Caco-2 (cell line): ENCODE results near the gene TMPRSS3. TPM values are rescaled to one million over a fixed set of nuclear protein-coding genes. Genes with fewer than 3 reads are reported as not detected.

ENCODE experiments used
- BruUV-seq: library from RNA; stranded (reverse); fragments of 400-500 nt; replicated peaks from 2 replicates; lab custom pipeline; 2021; lab: Mats Ljungman, UMichigan
- CTCF ChIA-PET: fragments of 300-600 bp; sonication (Branson Sonifier 250); formaldehyde crosslinking; loops from one replicate; lab custom pipeline; 2022; ENCODE audit warnings: antibody characterized with exemption; lab: Charles Lee
- POLR2A ChIA-PET: fragments of 300-600 bp; sonication (Branson Sonifier 250); formaldehyde crosslinking; loops from one replicate; lab custom pipeline; 2022; ENCODE audit warnings: antibody characterized with exemption; lab: Charles Lee
- DNase-seq, 2 experiments: peaks; one replicate each; pipeline versions ENCODE4 v3.0.0 to v3.0.0-alpha.2; 2020 to 2022
- H3K27me3 ChIP-seq: replicated peaks from 2 replicates; pipeline ENCODE4 v1.6.0; 2011; ENCODE audit warnings: low read length; ENCODE audit not compliant: control insufficient read depth, insufficient read depth
- H3K36me3 ChIP-seq: 2 replicates; pipeline ENCODE4 v1.5.1; 2011; ENCODE audit warnings: low read length; ENCODE audit not compliant: control insufficient read depth, insufficient read depth
- H3K4me1 ChIP-seq: fragments of 250-450 bp; sonication (Bioruptor Pico); 2 replicates; pipeline ENCODE4 v1.5.1; 2020; ENCODE audit warnings: mild to moderate bottlenecking
- H3K4me3 ChIP-seq: 2 replicates; pipeline ENCODE4 v1.5.1; 2011; ENCODE audit warnings: low read depth, mild to moderate bottlenecking, control low read depth, low read length
- H3K9me3 ChIP-seq: fragments of 250-450 bp; sonication (Bioruptor Pico); 2 replicates; pipeline ENCODE4 v1.5.1; 2020; ENCODE audit warnings: mild to moderate bottlenecking, moderate library complexity
- H3K27ac Mint-ChIP-seq: one replicate; pipeline ENCODE4 v1.8.0; 2022; ENCODE audit warnings: mixed read lengths; ENCODE audit not compliant: unreplicated experiment
- H3K27me3 Mint-ChIP-seq: one replicate; pipeline ENCODE4 v1.8.0; 2022; ENCODE audit warnings: mixed read lengths; ENCODE audit not compliant: insufficient read depth, unreplicated experiment
- H3K36me3 Mint-ChIP-seq: one replicate; pipeline ENCODE4 v1.8.0; 2022; ENCODE audit warnings: mild to moderate bottlenecking, mixed read lengths; ENCODE audit not compliant: insufficient read depth, unreplicated experiment
- H3K4me1 Mint-ChIP-seq: one replicate; pipeline ENCODE4 v1.8.0; 2022; ENCODE audit warnings: low read depth, mixed read lengths; ENCODE audit not compliant: unreplicated experiment
- H3K4me3 Mint-ChIP-seq: one replicate; pipeline ENCODE4 v1.8.0; 2022; ENCODE audit warnings: mild to moderate bottlenecking, moderate library complexity, mixed read lengths; ENCODE audit not compliant: unreplicated experiment
- H3K9me3 Mint-ChIP-seq: one replicate; pipeline ENCODE4 v1.8.0; 2022; ENCODE audit warnings: mixed read lengths; ENCODE audit not compliant: unreplicated experiment
- CTCF ChIP-seq, 2 experiments: fragments of 200-600 bp in 1 of 2; IDR thresholded peaks; 1 replicate in 1 of 2; 2 replicates in 1 of 2; pipeline versions ENCODE4 v1.5.1 to v1.8.0; 2011 to 2022; ENCODE audit warnings: antibody characterized with exemption in 1 of 2, control low read depth in 1 of 2, inconsistent platforms in 1 of 2, low read depth in 1 of 2, low read length in 1 of 2, mild to moderate bottlenecking in 1 of 2, moderate library complexity in 1 of 2; ENCODE audit not compliant: insufficient read depth in 1 of 2, severe bottlenecking in 1 of 2, unreplicated experiment in 1 of 2
- intact Hi-C: fragments of 100-400 bp; cut with micrococcal nuclease; formaldehyde crosslinking; loops from one replicate; pipeline ENCODE4 v1.10.0; 2022; ENCODE audit not compliant: unreplicated experiment
- total RNA-seq: library from RNA; stranded (reverse); gene quantifications from 2 replicates; pipeline ENCODE4 v1.2.3, GENCODE V29; 2022

Gene TMPRSS3
- total RNA-seq, 1 experiment from 2014 or later, result not detected

- no TSS peak for BruUV-seq
- no peaks in the 10 kb centered on the region for H3K27me3 Mint-ChIP-seq
- H3K4me1 Mint-ChIP-seq, result peaks cover 10% of the 10 kb centered on the region
- no peaks in the 10 kb centered on the region for H3K36me3 Mint-ChIP-seq
- H3K27ac Mint-ChIP-seq, result no peak overlapping the region
- no peaks in the 10 kb centered on the region for H3K27me3 ChIP-seq
- TF ChIP-seq CTCF (IDR thresholded peaks at IDR 0.05; ENCODE audit: insufficient read depth in 1 of 2, low read depth in 1 of 2, low read length in 1 of 2, severe bottlenecking in 1 of 2, unreplicated experiment in 1 of 2), result no peak
- H3K9me3 ChIP-seq, result no peaks in the 10 kb centered on the region
- no peaks in the 10 kb centered on the region for H3K9me3 Mint-ChIP-seq
- DNase-seq, result no peak
- POLR2A ChIA-PET, result no interaction called here
- CTCF ChIA-PET, result no interaction called here
- H3K4me3 ChIP-seq, result no peak overlapping the region
- peaks cover 11% of the 10 kb centered on the region for H3K4me1 ChIP-seq
- intact Hi-C loops, result no loop called here
- no peaks in the 10 kb centered on the region; the same call in 1 of the 2 replicates for H3K36me3 ChIP-seq
- H3K4me3 Mint-ChIP-seq, result no peak overlapping the region
Observed at GRCh38 chr21:42346441-42346840, 49.4 kb downstream of the TMPRSS3 start.

GRCh38 chr21:42344631-42345030 lies 51.2 kb downstream of the TMPRSS3 start:
- Histone ChIP-seq H3K4me3 (no peak overlapping the region), H3K36me3 (no peaks in the 10 kb centered on the region; the same call in 1 of the 2 replicates), H3K4me1 (no peaks in the 10 kb centered on the region), H3K27me3 (no peaks in the 10 kb centered on the region), H3K9me3 (no peaks in the 10 kb centered on the region)
- ChIA-PET CTCF (interaction anchor here (0.9 kb wide), 1 partner anchor 37 kb away, joined by 3 read pairs; no protein-coding TSS in a partner anchor), POLR2A (no interaction called here)
- Mint-ChIP-seq H3K36me3 (no peaks in the 10 kb centered on the region), H3K4me3 (no peak overlapping the region), H3K9me3 (no peaks in the 10 kb centered on the region), H3K27me3 (no peaks in the 10 kb centered on the region), H3K27ac (no peak overlapping the region), H3K4me1 (no peaks in the 10 kb centered on the region)
- intact Hi-C loops, result no loop called here
- no peak for TF ChIP-seq CTCF (IDR thresholded peaks at IDR 0.05; ENCODE audit: insufficient read depth in 1 of 2, low read depth in 1 of 2, low read length in 1 of 2, severe bottlenecking in 1 of 2, unreplicated experiment in 1 of 2)
- no TSS peak for BruUV-seq
- DNase-seq, result no peak

DNA sequence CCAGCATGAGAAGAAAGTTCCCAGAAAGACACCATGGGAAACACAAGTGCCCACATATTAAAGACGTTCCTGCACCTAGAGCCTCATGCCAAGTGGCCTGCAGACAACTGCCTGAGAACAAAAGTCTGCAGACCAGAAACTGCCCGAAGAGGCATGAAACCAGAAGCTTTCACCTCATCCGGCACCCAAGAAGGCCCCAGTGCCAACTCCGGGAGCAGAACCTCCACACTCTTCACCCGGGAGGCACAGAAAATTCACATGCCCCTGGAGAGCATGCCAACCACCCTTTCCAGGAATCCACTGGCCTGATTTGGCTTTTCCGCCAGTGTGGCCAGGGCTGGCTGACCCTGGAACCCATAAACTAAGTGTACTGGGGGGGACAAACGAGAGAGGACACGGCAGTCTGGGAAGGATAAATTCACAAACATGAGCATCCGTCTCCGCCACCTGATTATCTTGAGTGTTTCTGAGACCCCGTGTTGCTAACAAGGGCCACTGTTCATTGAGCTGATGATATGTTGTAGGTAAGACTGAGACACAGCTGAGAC lies 51.8 kb downstream of the TMPRSS3 start:
- H3K27me3 Mint-ChIP-seq, result no peaks in the 10 kb centered on the region
- POLR2A ChIA-PET, result no interaction called here
- Histone ChIP-seq H3K4me1 (no peaks in the 10 kb centered on the region), H3K36me3 (no peaks in the 10 kb centered on the region; the same call in 1 of the 2 replicates), H3K27me3 (no peaks in the 10 kb centered on the region), H3K9me3 (no peaks in the 10 kb centered on the region), H3K4me3 (no peak overlapping the region)
- no peak for TF ChIP-seq CTCF (IDR thresholded peaks at IDR 0.05; ENCODE audit: insufficient read depth in 1 of 2, low read depth in 1 of 2, low read length in 1 of 2, severe bottlenecking in 1 of 2, unreplicated experiment in 1 of 2)
- no peak for DNase-seq
- no peak overlapping the region for H3K27ac Mint-ChIP-seq
- H3K4me3 Mint-ChIP-seq, result no peak overlapping the region
- H3K4me1 Mint-ChIP-seq, result no peaks in the 10 kb centered on the region
- CTCF ChIA-PET, result interaction anchor here (0.9 kb wide), 1 partner anchor 38 kb away, joined by 3 read pairs; no protein-coding TSS in a partner anchor
- intact Hi-C loops, result no loop called here
- no peaks in the 10 kb centered on the region for H3K36me3 Mint-ChIP-seq
- H3K9me3 Mint-ChIP-seq, result no peaks in the 10 kb centered on the region
- no TSS peak for BruUV-seq
